IMR-90 (cell line): ENCODE results near the gene C10orf95. TPM values are rescaled to one million over a fixed set of nuclear protein-coding genes. Genes with fewer than 3 reads are reported as not detected.

Experiments used
- ATAC-seq: fragments of 200-7000 bp; cut with Tn5 transposase; 2 replicates; pipeline ENCODE4 v1.9.1; 2020; ENCODE audit warnings: low read depth, mild to moderate bottlenecking, moderate library complexity
- BruUV-seq: library from RNA; stranded (reverse); fragments of 400-500 nt; replicated peaks from 2 replicates; lab custom pipeline; 2021; lab: Mats Ljungman, UMichigan
- CTCF ChIA-PET: fragments of 300-600 bp; formaldehyde crosslinking; extraction: SDS; loops from one replicate; lab custom pipeline; 2021; ENCODE audit warnings: antibody characterized with exemption; lab: Yijun Ruan, JAX
- POLR2A ChIA-PET: fragments of 300-600 bp; sonication (Branson Sonifier 250); formaldehyde crosslinking; loops from one replicate; lab custom pipeline; 2022; ENCODE audit warnings: antibody characterized with exemption; ENCODE audit not compliant: unreplicated experiment; lab: Charles Lee
- DNase-seq: peaks from one replicate; pipeline ENCODE4 v3.0.0; 2013
- H2AFZ ChIP-seq: replicated peaks from 2 replicates; pipeline ENCODE3; 2013; ENCODE audit warnings: low read length, mild to moderate bottlenecking; ENCODE audit not compliant: poor library complexity
- H2AK5ac ChIP-seq: 2 replicates; pipeline ENCODE4 v1.6.1; 2013; ENCODE audit warnings: low read depth, low read length, inconsistent platforms
- H2AK9ac ChIP-seq: replicated peaks from 2 replicates; pipeline ENCODE3; 2013; ENCODE audit warnings: mild to moderate bottlenecking, low read depth, low read length, moderate library complexity; ENCODE audit not compliant: poor library complexity
- H2BK120ac ChIP-seq: 2 replicates; pipeline ENCODE4 v1.6.1; 2013; ENCODE audit warnings: low read depth, low read length, inconsistent platforms
- H2BK15ac ChIP-seq: 3 replicates; pipeline ENCODE4 v1.6.1; 2013; ENCODE audit warnings: low read depth, low read length, inconsistent platforms
- H2BK20ac ChIP-seq: 2 replicates; pipeline ENCODE4 v1.6.1; 2013; ENCODE audit warnings: low read depth, mild to moderate bottlenecking, inconsistent platforms, low read length, moderate library complexity
- H2BK5ac ChIP-seq: 2 replicates; pipeline ENCODE4 v1.6.1; 2013; ENCODE audit warnings: mild to moderate bottlenecking, low read depth, low read length, inconsistent platforms; ENCODE audit not compliant: poor library complexity, severe bottlenecking
- H3K14ac ChIP-seq: replicated peaks from 2 replicates; pipeline ENCODE4 v1.6.1; 2013; ENCODE audit warnings: low read depth, low read length, inconsistent platforms
- H3K18ac ChIP-seq: 2 replicates; pipeline ENCODE4 v1.6.1; 2013; ENCODE audit warnings: low read depth, low read length, control low read depth
- H3K23ac ChIP-seq: 2 replicates; pipeline ENCODE4 v1.6.1; 2013; ENCODE audit warnings: low read depth, low read length, inconsistent platforms
- H3K27ac ChIP-seq: 2 replicates; pipeline ENCODE4 v1.5.1; 2013; ENCODE audit warnings: mild to moderate bottlenecking, control low read depth, low read length; ENCODE audit not compliant: insufficient read depth
- H3K27me3 ChIP-seq: 2 replicates; pipeline ENCODE4 v1.6.1; 2013; ENCODE audit warnings: low read length; ENCODE audit not compliant: control insufficient read depth, insufficient read depth
- H3K36me3 ChIP-seq: 2 replicates; pipeline ENCODE4 v1.6.1; 2013; ENCODE audit warnings: low read length, mixed read lengths; ENCODE audit not compliant: control insufficient read depth, insufficient read depth
- H3K4ac ChIP-seq: 2 replicates; pipeline ENCODE4 v1.6.1; 2013; ENCODE audit warnings: low read depth, low read length, inconsistent platforms
- H3K4me1 ChIP-seq: 2 replicates; pipeline ENCODE4 v1.6.1; 2013; ENCODE audit warnings: low read length, mixed read lengths; ENCODE audit not compliant: control insufficient read depth, insufficient read depth
- H3K4me2 ChIP-seq: 2 replicates; pipeline ENCODE4 v1.6.1; 2013; ENCODE audit warnings: low read depth, mild to moderate bottlenecking, control low read depth, low read length, moderate library complexity
- H3K4me3 ChIP-seq: 2 replicates; pipeline ENCODE4 v1.5.1; 2013; ENCODE audit warnings: low read depth, mild to moderate bottlenecking, control low read depth, low read length, moderate library complexity; ENCODE audit not compliant: insufficient read depth
- H3K56ac ChIP-seq: 2 replicates; pipeline ENCODE4 v1.6.1; 2013; ENCODE audit warnings: low read length, inconsistent platforms; ENCODE audit not compliant: insufficient read depth; ENCODE audit errors: extremely low read depth
- H3K79me1 ChIP-seq, 2 experiments: 2 replicates each; pipeline ENCODE4 v1.6.1; 2013; ENCODE audit warnings: low read length in 2 of 2, inconsistent platforms in 1 of 2, low read depth in 1 of 2
- H3K9ac ChIP-seq: 2 replicates; pipeline ENCODE4 v1.6.1; 2013; ENCODE audit warnings: low read depth, low read length, control low read depth
- H3K9me1 ChIP-seq: 2 replicates; pipeline ENCODE4 v1.6.1; 2013; ENCODE audit warnings: low read length, inconsistent platforms; ENCODE audit not compliant: insufficient read depth
- H3K9me3 ChIP-seq: 2 replicates; pipeline ENCODE4 v1.6.1; 2013; ENCODE audit warnings: low read length; ENCODE audit not compliant: control insufficient read depth, insufficient read depth
- H4K20me1 ChIP-seq: 2 replicates; pipeline ENCODE4 v1.6.1; 2013; ENCODE audit warnings: low read length, inconsistent platforms; ENCODE audit not compliant: insufficient read depth
- H4K5ac ChIP-seq: 2 replicates; pipeline ENCODE4 v1.6.1; 2013; ENCODE audit warnings: mild to moderate bottlenecking, low read depth, low read length, control low read depth
- H4K8ac ChIP-seq, 2 experiments: 2 replicates each; pipeline ENCODE4 v1.6.1; 2013; ENCODE audit warnings: low read depth in 2 of 2, low read length in 2 of 2, control low read depth in 1 of 2, inconsistent platforms in 1 of 2
- H4K91ac ChIP-seq: 2 replicates; pipeline ENCODE4 v1.6.1; 2013; ENCODE audit warnings: low read depth, low read length, inconsistent platforms; ENCODE audit not compliant: insufficient read depth
- CEBPB ChIP-seq: IDR thresholded peaks from 2 replicates; pipeline ENCODE4 v1.6.1; 2012; ENCODE audit warnings: low read depth, low read length, improper control_type of control experiment
- CHD1 ChIP-seq: IDR thresholded peaks from 2 replicates; pipeline ENCODE4 v1.6.1; 2012; ENCODE audit warnings: low read depth, low read length, improper control_type of control experiment
- SMC3 ChIP-seq: fragments of 150-350 bp; IDR thresholded peaks from 2 replicates; pipeline ENCODE4 v1.6.1; 2016; ENCODE audit warnings: low read depth, mild to moderate bottlenecking, antibody characterized with exemption, low read length, moderate library complexity
- WGBS, 2 experiments: methylation state at CpG; one replicate each; pipeline versions ENCODE4 v1.1.5 to v1.1.7; 2013; ENCODE audit warnings: missing lambda C conversion rate in 2 of 2; ENCODE audit not compliant: insufficient read length in 1 of 2; ENCODE audit errors: extremely low coverage in 2 of 2; 5-methylcytosine and 5-hydroxymethylcytosine counted together
- dilution Hi-C: fragments of 300-500 bp; cut with HindIII; formaldehyde crosslinking; loops from one replicate; pipeline ENCODE4 v1.14.3; 2018; ENCODE audit warnings: low sequenced_read_pairs; ENCODE audit not compliant: unreplicated experiment
- in situ Hi-C: fragments of 300-500 bp; cut with MboI; formaldehyde crosslinking; loops from 3 replicates; pipeline ENCODE4 v1.14.3; 2019; ENCODE audit warnings: low sequenced_read_pairs, inconsistent platforms, mixed read lengths
- intact Hi-C: fragments of 100-400 bp; cut with micrococcal nuclease; formaldehyde crosslinking; loops from 2 replicates; pipeline ENCODE4 v1.10.0; 2022
- polyA plus RNA-seq, 3 experiments: library from polyadenylated mRNA; depleted of rRNA; stranded (reverse); fragments of >200 nt; gene quantifications; 2 replicates each; pipeline ENCODE4 v1.2.3, GENCODE V29; 2012; ENCODE audit warnings: low replicate concordance in 1 of 3
- total RNA-seq: library from RNA; depleted of rRNA; stranded (reverse); fragments of >200 nt; gene quantifications from 2 replicates; pipeline ENCODE4 v1.2.3, GENCODE V29; 2012

The C10orf95 gene
- total and polyA plus RNA-seq, 2 of the 4 experiments (the other 2 are of a cell fraction) = not detected

GRCh38 chr10:102407425-102408130 lies 43.8 kb downstream of the C10orf95 start:
- H2AK5ac ChIP-seq = no peak overlapping the region; the same call in 1 of the 2 replicates
- H3K79me1 ChIP-seq = peaks cover 0 to 4% of the 10 kb centered on the region in 2 experiments; a peak in 1 of 4 replicates
- H2BK120ac ChIP-seq = no peak overlapping the region
- no peaks in the 10 kb centered on the region for H3K9me3 ChIP-seq
- no peak overlapping the region for H2AK9ac ChIP-seq
- H3K4ac ChIP-seq = no peak overlapping the region
- ATAC-seq (no peak), DNase-seq (no peak)
- BruUV-seq = no TSS peak
- H4K5ac ChIP-seq = no peak overlapping the region
- peaks cover 35% of the 10 kb centered on the region for H3K27me3 ChIP-seq
- in situ Hi-C loops = no loop called here
- no peak overlapping the region for H3K18ac ChIP-seq
- peaks cover 4% of the 10 kb centered on the region for H3K36me3 ChIP-seq
- H3K23ac ChIP-seq = no peak overlapping the region
- no peak overlapping the region for H3K27ac ChIP-seq
- H2BK20ac ChIP-seq = no peak overlapping the region
- no peak overlapping the region for H2BK15ac ChIP-seq
- no peak for TF ChIP-seq CHD1
- TF ChIP-seq CEBPB = no peak
- TF ChIP-seq SMC3 = no peak
- intact Hi-C loops = no loop called here
- H2AFZ ChIP-seq = no peak overlapping the region
- dilution Hi-C loops = no loop called here
- H3K14ac ChIP-seq = no peak overlapping the region
- H4K20me1 ChIP-seq = peaks cover 6% of the 10 kb centered on the region
- H4K91ac ChIP-seq = no peak overlapping the region
- no peak overlapping the region for H4K8ac ChIP-seq
- no peak overlapping the region for H3K9ac ChIP-seq
- WGBS, 2 experiments = 87% methylated on average over 3 of the region's 13 CpGs; no CpG with 5 or more reads in 1 of the 2 experiments
- no peak overlapping the region for H3K4me2 ChIP-seq
- no peak overlapping the region for H3K4me3 ChIP-seq
- peaks cover 11% of the 10 kb centered on the region; the same call in 1 of the 2 replicates for H3K9me1 ChIP-seq
- ChIA-PET POLR2A (no interaction called here), CTCF (no interaction called here)
- no peak overlapping the region for H3K56ac ChIP-seq
- H3K4me1 ChIP-seq = peaks cover 8% of the 10 kb centered on the region; the same call in 1 of the 2 replicates
- H2BK5ac ChIP-seq = no peak overlapping the region
